ENCODE results near the gene DRAM1.
"Not testable (repeated sequence)": the region's sequence is repeated elsewhere in the genome, so short reads cannot be mapped to it uniquely, and the experiment has no call there.

The DRAM1 gene

GRCh38 chr12:101859664-101860607 is 17.4 kb upstream of the DRAM1 start:
- no peak for DNase-seq

GRCh38 chr12:101861688-101862087 is 15.7 kb upstream of the DRAM1 start:
- DNase-seq, result not testable (repeated sequence)

- no peak for DNase-seq
Measured at GRCh38 chr12:101862245-101862644, 15.1 kb upstream of the DRAM1 start.

GRCh38 chr12:101863981-101864380 is 13.4 kb upstream of the DRAM1 start:
- no peak for DNase-seq

GRCh38 chr12:101866615-101867373 is 10.6 kb upstream of the DRAM1 start:
- no peak for DNase-seq

GRCh38 chr12:101867619-101868018 is 9.8 kb upstream of the DRAM1 start:
- not testable (repeated sequence) for DNase-seq

GRCh38 chr12:101870925-101871324 is 6.5 kb upstream of the DRAM1 start:
- DNase-seq, result no peak

GRCh38 chr12:101875162-101875561 is 2.2 kb upstream of the DRAM1 start:
- no peak for DNase-seq

- DNase-seq, result no peak
Measured at GRCh38 chr12:101876322-101876860, 989 bp upstream of the DRAM1 start.

- DNase-seq, result no peak
Measured at GRCh38 chr12:101877806-101878242, 444 bp downstream of the DRAM1 start.

GRCh38 chr12:101878243-101878821 is 952 bp downstream of the DRAM1 start:
- DNase-seq, result no peak

- no peak for DNase-seq
Measured at GRCh38 chr12:101880769-101881168, 3.4 kb downstream of the DRAM1 start.

GRCh38 chr12:101881228-101881627 is 3.8 kb downstream of the DRAM1 start:
- DNase-seq, result no peak

- no peak for DNase-seq
Measured at GRCh38 chr12:101884174-101884573, 6.8 kb downstream of the DRAM1 start.

- not testable (repeated sequence) for DNase-seq
Measured at GRCh38 chr12:101884781-101885340, 7.5 kb downstream of the DRAM1 start.

- no peak for DNase-seq
Measured at GRCh38 chr12:101885912-101886561, 8.7 kb downstream of the DRAM1 start.

GRCh38 chr12:101889211-101889752 is 11.9 kb downstream of the DRAM1 start:
- no peak for DNase-seq

GRCh38 chr12:101891462-101891971 is 14.1 kb downstream of the DRAM1 start:
- no peak for DNase-seq

- DNase-seq, result no peak
Measured at GRCh38 chr12:101892794-101893193, 15.4 kb downstream of the DRAM1 start.

- DNase-seq, result no peak
Measured at GRCh38 chr12:101901777-101902176, 24.4 kb downstream of the DRAM1 start.

- DNase-seq, result no peak
Measured at GRCh38 chr12:101902641-101903040, 25.3 kb downstream of the DRAM1 start.

GRCh38 chr12:101906226-101906625 is 28.8 kb downstream of the DRAM1 start:
- no peak for DNase-seq
